GM12878 (cell line): ENCODE measurements around the gene MARCHF6.

Source experiments
- EGR1 ChIP-seq, 2 experiments: IDR thresholded peaks; 1 replicate in 1 of 2; 2 replicates in 1 of 2; pipeline ENCODE4 v1.6.1; 2011 to 2012; ENCODE audit warnings: low read depth in 2 of 2, low read length in 2 of 2, borderline replicate concordance in 1 of 2, mild to moderate bottlenecking in 1 of 2, moderate library complexity in 1 of 2
- POLR2A ChIP-seq: IDR thresholded peaks from 2 replicates; pipeline ENCODE4 v1.6.1; 2011; ENCODE audit warnings: low read depth, mild to moderate bottlenecking, low read length
- RAD21 ChIP-seq: IDR thresholded peaks from 2 replicates; pipeline ENCODE4 v1.6.1; 2011; ENCODE audit warnings: mild to moderate bottlenecking, low read depth, low read length, moderate library complexity; ENCODE audit not compliant: insufficient read depth
- RFX5 ChIP-seq: IDR thresholded peaks from 2 replicates; pipeline ENCODE4 v1.6.1; 2011; ENCODE audit warnings: low read depth, low read length, improper control_type of control experiment
- SIN3A ChIP-seq: IDR thresholded peaks from 2 replicates; pipeline ENCODE4 v1.6.1; 2012; ENCODE audit warnings: low read depth, low read length, improper control_type of control experiment
- TF ChIP-seq, protein P1 (sequence below), 3 experiments: IDR thresholded peaks in 2 of 3; conservative IDR thresholded peaks in 1 of 3; 2 replicates each; pipeline ENCODE4 v1.5.1; 2011; ENCODE audit warnings: low read depth in 3 of 3, low read length in 3 of 3, mild to moderate bottlenecking in 3 of 3, control low read depth in 2 of 3, moderate library complexity in 2 of 3, inconsistent platforms in 1 of 3, mixed read lengths in 1 of 3; ENCODE audit not compliant: control insufficient read depth in 2 of 3, insufficient read depth in 1 of 3; ENCODE audit errors: extremely low read depth in 1 of 3

DNA sequence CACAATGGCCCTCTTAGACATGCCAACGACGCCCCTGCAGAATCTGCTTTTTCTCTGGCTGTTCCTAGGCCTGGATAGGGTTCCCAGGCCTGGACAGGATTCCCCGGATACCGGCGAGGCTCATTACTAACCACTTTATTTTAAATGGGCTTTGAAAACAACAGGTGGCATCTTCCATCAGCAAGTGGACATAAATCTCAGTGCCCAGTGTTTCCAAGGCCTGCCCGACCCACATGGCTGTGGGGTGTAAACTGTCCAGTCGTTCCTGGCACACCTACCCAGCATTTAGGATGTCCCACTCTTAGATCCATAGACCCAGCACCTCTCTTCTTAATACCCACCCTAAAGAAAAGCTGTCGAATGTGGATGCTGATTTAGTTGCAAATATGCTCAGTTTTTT is 46.7 kb upstream of the MARCHF6 start:
- no peak for TF ChIP-seq RAD21
- TF ChIP-seq, protein P1, sequence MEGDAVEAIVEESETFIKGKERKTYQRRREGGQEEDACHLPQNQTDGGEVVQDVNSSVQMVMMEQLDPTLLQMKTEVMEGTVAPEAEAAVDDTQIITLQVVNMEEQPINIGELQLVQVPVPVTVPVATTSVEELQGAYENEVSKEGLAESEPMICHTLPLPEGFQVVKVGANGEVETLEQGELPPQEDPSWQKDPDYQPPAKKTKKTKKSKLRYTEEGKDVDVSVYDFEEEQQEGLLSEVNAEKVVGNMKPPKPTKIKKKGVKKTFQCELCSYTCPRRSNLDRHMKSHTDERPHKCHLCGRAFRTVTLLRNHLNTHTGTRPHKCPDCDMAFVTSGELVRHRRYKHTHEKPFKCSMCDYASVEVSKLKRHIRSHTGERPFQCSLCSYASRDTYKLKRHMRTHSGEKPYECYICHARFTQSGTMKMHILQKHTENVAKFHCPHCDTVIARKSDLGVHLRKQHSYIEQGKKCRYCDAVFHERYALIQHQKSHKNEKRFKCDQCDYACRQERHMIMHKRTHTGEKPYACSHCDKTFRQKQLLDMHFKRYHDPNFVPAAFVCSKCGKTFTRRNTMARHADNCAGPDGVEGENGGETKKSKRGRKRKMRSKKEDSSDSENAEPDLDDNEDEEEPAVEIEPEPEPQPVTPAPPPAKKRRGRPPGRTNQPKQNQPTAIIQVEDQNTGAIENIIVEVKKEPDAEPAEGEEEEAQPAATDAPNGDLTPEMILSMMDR (IDR thresholded peaks at IDR 0.05 in 2 of 3, conservative IDR thresholded peaks at IDR 0.05 in 1 of 3; ENCODE audit: control insufficient read depth in 2 of 3, extremely low read depth in 1 of 3, insufficient read depth in 1 of 3, low read depth in 3 of 3, low read length in 3 of 3), result no peak
- TF ChIP-seq EGR1 (IDR thresholded peaks at IDR 0.05; ENCODE audit: borderline replicate concordance in 1 of 2, low read depth in 2 of 2, low read length in 2 of 2), result no peak
- TF ChIP-seq SIN3A, result no peak
- no peak for TF ChIP-seq POLR2A
- no peak for TF ChIP-seq RFX5
